Retinal pigment epithelial cell (primary cell): ENCODE results near the gene EIF2B4.

Experiments used
- DNase-seq: peaks from one replicate; pipeline ENCODE4 v3.0.0-alpha.2; 2010; ENCODE audit warnings: low read depth
- H3K4me3 ChIP-seq: 2 replicates; pipeline ENCODE4 v1.5.1; 2011; ENCODE audit warnings: mild to moderate bottlenecking, low read length, control low read depth, moderate library complexity
- CTCF ChIP-seq: conservative IDR thresholded peaks from 2 replicates; pipeline ENCODE4 v1.5.1; 2011; ENCODE audit warnings: low read depth, low read length, control low read depth, inconsistent platforms

The EIF2B4 gene

DNA sequence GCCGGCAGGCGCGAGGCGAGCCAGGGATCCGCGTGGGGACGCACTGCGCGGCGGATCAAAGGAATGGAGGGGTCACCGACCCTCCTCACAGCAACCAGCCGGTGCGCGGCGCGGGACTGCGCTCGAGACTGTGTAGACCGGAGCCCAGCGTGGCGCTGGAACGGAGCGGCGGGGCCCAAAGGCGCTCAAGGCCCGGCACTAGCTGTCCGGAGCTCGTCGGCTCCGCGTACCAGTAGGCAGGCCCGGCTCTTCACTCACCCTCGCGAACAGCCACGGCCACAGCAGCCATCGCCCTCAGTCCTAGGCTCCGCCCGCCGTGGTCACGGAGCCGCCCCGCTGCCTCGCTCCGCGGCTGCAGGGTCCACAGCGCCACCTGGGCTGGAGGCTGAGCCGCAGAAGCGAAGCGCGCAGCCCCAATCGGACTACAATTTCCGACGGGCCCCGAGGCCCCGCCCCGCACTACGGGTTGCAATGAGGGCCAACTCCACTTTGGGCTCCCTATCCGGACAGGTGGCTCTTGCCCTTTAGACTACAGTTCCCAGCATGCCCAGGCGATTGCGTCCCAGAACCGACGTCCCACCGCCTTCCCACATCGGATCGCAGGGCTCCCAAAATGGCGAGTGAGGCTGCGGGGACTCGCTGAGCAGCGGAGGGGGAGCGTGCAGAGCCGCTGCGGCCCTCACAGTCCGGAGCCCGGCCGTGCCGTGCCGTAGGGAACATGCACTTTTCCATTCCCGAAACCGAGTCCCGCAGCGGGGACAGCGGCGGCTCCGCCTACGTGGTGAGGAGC lies at the start of gene EIF2B4, which contains the start of gene SNX17:
Gene EIF2B4 (minus strand): TSS at position 313 of the 790 bp plus-strand sequence. CDS start 24 bp downstream, at position 289.
Gene SNX17 (plus strand): TSS at position 591 of the 790 bp plus-strand sequence. CDS start 128 bp downstream, at position 719.
- TF ChIP-seq CTCF = peak; percentile 78
- peak within 1 kb of the TSS; percentile 75 for H3K4me3 ChIP-seq
- DNase-seq = peak; percentile 96

- no peak for DNase-seq
- no peak for TF ChIP-seq CTCF
- no peak overlapping the region for H3K4me3 ChIP-seq
Observed at GRCh38 chr2:27416151-27416550, 46.0 kb upstream of the EIF2B4 start.

- no peak for TF ChIP-seq CTCF
- no peak for DNase-seq
- no peak overlapping the region for H3K4me3 ChIP-seq
Observed at GRCh38 chr2:27412419-27413152, 42.4 kb upstream of the EIF2B4 start.

DNA sequence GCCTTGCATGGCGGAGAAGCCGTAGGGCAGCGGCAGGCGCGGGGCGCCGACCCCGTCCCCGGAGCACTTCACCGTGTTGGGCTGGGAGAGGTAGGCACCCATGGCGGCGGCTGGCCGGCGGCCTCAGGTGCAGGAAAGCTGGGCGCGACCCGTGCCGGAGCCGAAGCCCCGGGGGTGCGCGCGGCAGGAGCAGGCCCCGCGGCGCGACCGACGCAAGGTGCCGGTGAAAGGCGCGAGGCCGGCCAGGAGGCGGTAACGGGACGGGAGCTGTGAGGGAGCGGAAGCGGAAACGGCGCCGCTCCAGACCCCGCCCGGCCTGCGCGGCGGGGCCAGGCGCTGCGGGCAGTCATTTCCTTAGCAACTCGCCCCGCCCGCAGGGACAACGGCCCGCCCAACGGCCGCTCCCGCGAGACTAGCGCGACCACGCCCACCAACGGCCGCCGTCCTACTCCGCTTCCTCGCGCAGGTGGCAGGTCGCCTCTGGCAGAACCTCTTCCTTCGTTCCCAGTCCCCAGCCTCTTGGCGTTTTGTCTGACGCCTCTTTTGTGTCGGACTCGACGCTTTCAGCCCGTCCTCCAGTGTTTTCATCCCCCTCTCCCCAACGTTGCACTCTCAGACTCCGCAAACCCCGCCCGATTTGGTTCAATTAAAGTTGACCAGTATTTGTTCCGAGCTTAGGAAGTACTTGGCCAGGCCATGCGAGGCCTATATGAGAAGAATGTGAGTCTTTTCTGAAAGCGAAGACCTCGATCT lies 39.4 kb upstream of the EIF2B4 start, which contains the start of gene PPM1G:
Gene PPM1G (minus strand): TSS at position 271 of the 753 bp plus-strand sequence. CDS start 169 bp downstream, at position 102.
- peak within 1 kb of the TSS; percentile 87 for H3K4me3 ChIP-seq
- DNase-seq = peak; percentile 71
- no peak for TF ChIP-seq CTCF

DNA sequence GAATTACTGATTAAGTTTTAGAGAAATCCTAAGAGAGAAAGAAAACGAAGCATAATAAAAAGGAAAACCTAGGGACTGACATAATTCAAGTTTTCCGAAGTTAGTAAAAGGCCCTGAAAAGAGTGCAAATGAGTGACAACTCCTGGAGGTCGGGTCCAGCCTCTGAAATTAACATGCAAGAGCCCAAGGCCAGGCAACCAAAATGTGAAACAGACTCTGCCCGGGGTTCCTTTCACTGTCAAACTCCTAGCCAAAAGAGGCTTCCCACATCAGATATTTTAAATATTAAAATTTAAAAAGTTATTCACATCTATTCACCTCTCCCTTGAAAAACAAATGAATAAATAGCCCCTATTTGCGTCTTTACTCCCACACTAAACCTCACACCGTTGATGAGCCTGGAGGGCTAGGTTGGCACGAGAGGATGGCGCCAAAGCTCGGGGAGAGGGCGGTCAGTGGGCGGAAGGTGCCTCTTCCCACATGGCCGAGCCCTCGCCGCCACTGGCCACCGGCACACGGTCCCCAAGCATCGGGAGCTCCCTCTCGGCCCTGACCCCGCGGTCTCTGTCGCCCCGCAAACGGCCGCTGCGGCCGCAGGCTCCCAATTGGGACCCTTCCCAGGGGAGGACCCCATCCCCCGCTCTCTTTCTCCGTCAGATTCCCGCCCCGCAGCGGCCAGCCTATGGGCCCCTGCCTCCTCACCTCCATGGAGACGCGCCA lies 38.6 kb upstream of the EIF2B4 start:
- DNase-seq = no peak
- peak overlapping the region; percentile 87 for H3K4me3 ChIP-seq
- no peak for TF ChIP-seq CTCF

- H3K4me3 ChIP-seq = peak overlapping the region; percentile 87
- DNase-seq = peak; percentile 26
- peak; percentile 69 for TF ChIP-seq CTCF
Observed at GRCh38 chr2:27407798-27408491, 37.8 kb upstream of the EIF2B4 start.
